WERI-Rb-1 (cell line): ENCODE measurements around the gene AGAP1.

Experiments used
- DNase-seq: peaks from one replicate; pipeline ENCODE4 v3.0.0-alpha.2; 2020
- H3K27ac ChIP-seq: fragments of 250-450 bp; sonication (Bioruptor Pico); 2 replicates; pipeline ENCODE4 v1.5.1; 2020; ENCODE audit warnings: mild to moderate bottlenecking, moderate library complexity
- H3K27me3 ChIP-seq: fragments of 250-450 bp; sonication (Bioruptor Pico); 2 replicates; pipeline ENCODE4 v1.5.1; 2021; ENCODE audit warnings: mild to moderate bottlenecking, low read depth, moderate library complexity; ENCODE audit not compliant: insufficient read depth, severe bottlenecking
- H3K36me3 ChIP-seq: fragments of 250-450 bp; sonication (Bioruptor Pico); 2 replicates; pipeline ENCODE4 v1.5.1; 2020; ENCODE audit warnings: mild to moderate bottlenecking, moderate library complexity
- H3K4me3 ChIP-seq: 2 replicates; pipeline ENCODE4 v1.5.1; 2011; ENCODE audit warnings: low read depth, mild to moderate bottlenecking, control low read depth, low read length
- H3K9me3 ChIP-seq: fragments of 250-450 bp; sonication (Bioruptor Pico); 2 replicates; pipeline ENCODE4 v1.5.1; 2021; ENCODE audit warnings: mild to moderate bottlenecking, moderate library complexity; ENCODE audit not compliant: severe bottlenecking
- CTCF ChIP-seq: IDR thresholded peaks from 2 replicates; pipeline ENCODE4 v1.5.1; 2011; ENCODE audit warnings: low read depth, mild to moderate bottlenecking, control low read depth, inconsistent platforms, low read length

The AGAP1 gene

GRCh38 chr2:236176951-236177350, 683.1 kb downstream of the AGAP1 start:
- H3K27ac ChIP-seq = no peak overlapping the region
- no peak overlapping the region for H3K4me3 ChIP-seq
- no peak for TF ChIP-seq CTCF
- DNase-seq = no peak
- peaks cover 82% of the 10 kb centered on the region for H3K27me3 ChIP-seq
- no peaks in the 10 kb centered on the region for H3K36me3 ChIP-seq
- peaks cover 4% of the 10 kb centered on the region for H3K9me3 ChIP-seq

- H3K27me3 ChIP-seq = peaks cover 79% of the 10 kb centered on the region
Observed at GRCh38 chr2:236177604-236177966, 683.7 kb downstream of the AGAP1 start.

GRCh38 chr2:236177967-236178889, 684.4 kb downstream of the AGAP1 start:
- peak; percentile 91 for TF ChIP-seq CTCF
- H3K9me3 ChIP-seq = peaks cover 4% of the 10 kb centered on the region
- H3K36me3 ChIP-seq = no peaks in the 10 kb centered on the region
- H3K27ac ChIP-seq = no peak overlapping the region
- peak overlapping the region; percentile 65 for H3K4me3 ChIP-seq
- H3K27me3 ChIP-seq = peaks cover 73% of the 10 kb centered on the region
- peak; percentile 85 for DNase-seq

More at GRCh38 chr2:236177604-236177966, 683.7 kb downstream of the AGAP1 start:
- H3K9me3 ChIP-seq = peaks cover 4% of the 10 kb centered on the region
- peak overlapping the region; percentile 65 for H3K4me3 ChIP-seq
- peak; percentile 96 for TF ChIP-seq CTCF
- DNase-seq = peak; percentile 82
- H3K27ac ChIP-seq = no peak overlapping the region
- no peaks in the 10 kb centered on the region for H3K36me3 ChIP-seq

- Histone ChIP-seq H3K36me3 (no peaks in the 10 kb centered on the region), H3K9me3 (no peaks in the 10 kb centered on the region), H3K27me3 (peaks cover 66% of the 10 kb centered on the region), H3K4me3 (peak overlapping the region; percentile 65), H3K27ac (no peak overlapping the region)
- no peak for TF ChIP-seq CTCF
- DNase-seq = no peak
Observed at GRCh38 chr2:236178890-236179235, 685.0 kb downstream of the AGAP1 start.

GRCh38 chr2:236179236-236180075, 685.6 kb downstream of the AGAP1 start:
- Histone ChIP-seq H3K4me3 (peak overlapping the region; percentile 65), H3K27ac (no peak overlapping the region), H3K9me3 (peaks cover 2% of the 10 kb centered on the region), H3K36me3 (no peaks in the 10 kb centered on the region), H3K27me3 (peaks cover 60% of the 10 kb centered on the region)
- TF ChIP-seq CTCF = no peak
- no peak for DNase-seq
